GM19324 (cell line): ENCODE measurements around the gene ZNF681.
"Not testable (repeated sequence)": the region's sequence is repeated elsewhere in the genome, so short reads cannot be mapped to it uniquely, and the experiment has no call there.

Experiments
- ATAC-seq: cut with Tn5 transposase; IDR thresholded peaks from one replicate; pipeline ENCODE4 v1.9.1; 2021; ENCODE audit warnings: mild to moderate bottlenecking, moderate library complexity; ENCODE audit not compliant: unreplicated experiment, low FRiP score

ZNF681 gene

GRCh38 chr19:23698711-23699520, 59.8 kb downstream of the ZNF681 start:
- no peak for ATAC-seq

- not testable (repeated sequence) for ATAC-seq
Measured at GRCh38 chr19:23692937-23693336, 65.8 kb downstream of the ZNF681 start.
